ENCODE data around the gene HSPA14. TPM values are rescaled to one million over a fixed set of nuclear protein-coding genes. Genes with fewer than 3 reads are reported as not detected.
A peak's percentile ranks its signal among the peaks of the same experiment; 100 is the strongest.

HSPA14 gene
- total RNA-seq, 1 donor = 15.5 TPM

DNA sequence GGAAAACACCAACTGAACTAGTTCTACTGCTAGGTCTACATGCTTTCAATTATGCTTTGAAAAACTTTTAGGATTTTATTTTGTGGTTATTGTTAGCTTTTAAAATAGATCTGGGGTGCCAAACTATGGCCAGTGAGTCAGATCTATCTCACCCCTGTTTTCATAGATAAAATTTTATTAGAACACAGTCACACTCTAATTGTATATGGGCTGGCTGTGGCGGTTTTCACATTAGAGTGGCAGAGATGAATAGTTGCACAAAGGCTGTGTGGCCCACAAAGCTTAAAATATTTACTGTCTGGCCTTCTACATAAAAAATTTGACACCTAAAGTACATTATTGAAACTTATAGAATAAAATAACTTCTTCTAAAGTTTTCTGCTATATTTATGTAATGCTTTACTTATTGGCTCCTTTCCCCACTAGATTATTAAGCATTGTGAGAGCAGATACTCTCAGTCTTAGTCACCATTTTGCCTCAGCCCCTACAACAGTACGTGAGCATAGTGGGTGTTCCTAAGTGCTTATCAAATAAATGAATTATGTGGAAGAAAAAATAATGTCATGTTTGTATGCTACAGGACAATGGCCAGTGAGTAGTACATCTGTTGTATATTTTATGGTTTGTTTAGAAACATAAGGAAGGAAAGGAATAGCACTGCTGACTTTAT is 35.1 kb downstream of the HSPA14 start:
- TF ChIP-seq, protein P1, sequence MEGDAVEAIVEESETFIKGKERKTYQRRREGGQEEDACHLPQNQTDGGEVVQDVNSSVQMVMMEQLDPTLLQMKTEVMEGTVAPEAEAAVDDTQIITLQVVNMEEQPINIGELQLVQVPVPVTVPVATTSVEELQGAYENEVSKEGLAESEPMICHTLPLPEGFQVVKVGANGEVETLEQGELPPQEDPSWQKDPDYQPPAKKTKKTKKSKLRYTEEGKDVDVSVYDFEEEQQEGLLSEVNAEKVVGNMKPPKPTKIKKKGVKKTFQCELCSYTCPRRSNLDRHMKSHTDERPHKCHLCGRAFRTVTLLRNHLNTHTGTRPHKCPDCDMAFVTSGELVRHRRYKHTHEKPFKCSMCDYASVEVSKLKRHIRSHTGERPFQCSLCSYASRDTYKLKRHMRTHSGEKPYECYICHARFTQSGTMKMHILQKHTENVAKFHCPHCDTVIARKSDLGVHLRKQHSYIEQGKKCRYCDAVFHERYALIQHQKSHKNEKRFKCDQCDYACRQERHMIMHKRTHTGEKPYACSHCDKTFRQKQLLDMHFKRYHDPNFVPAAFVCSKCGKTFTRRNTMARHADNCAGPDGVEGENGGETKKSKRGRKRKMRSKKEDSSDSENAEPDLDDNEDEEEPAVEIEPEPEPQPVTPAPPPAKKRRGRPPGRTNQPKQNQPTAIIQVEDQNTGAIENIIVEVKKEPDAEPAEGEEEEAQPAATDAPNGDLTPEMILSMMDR (IDR thresholded peaks at IDR 0.05; ENCODE audit: insufficient read depth, low read depth, low read length) = no peak
- peak; percentile 6 for DNase-seq (ENCODE audit: low read depth)
- no peak overlapping the region for H3K4me3 ChIP-seq (ENCODE audit: low read depth, low read length)

DNA sequence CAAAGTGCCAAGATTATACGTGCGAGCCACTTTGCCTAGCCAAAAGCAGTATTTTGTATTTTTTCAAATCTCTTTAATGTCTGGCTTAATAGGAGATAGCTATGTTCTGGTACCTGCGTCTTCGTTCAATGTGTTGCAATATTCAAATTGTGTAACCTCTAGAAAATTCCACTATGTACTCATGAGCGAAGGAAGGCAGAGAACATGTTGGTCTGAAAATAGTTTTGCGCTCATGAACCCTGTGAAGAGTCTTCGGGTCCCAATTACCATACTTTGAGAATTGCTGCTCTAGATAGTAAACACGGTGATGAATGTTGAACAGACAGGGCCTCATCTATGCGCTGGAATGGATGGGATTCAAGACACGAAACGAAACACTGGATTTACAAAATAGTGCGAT is 37.8 kb downstream of the HSPA14 start:
- DNase-seq (ENCODE audit: low read depth) = no peak
- TF ChIP-seq, protein P1 (IDR thresholded peaks at IDR 0.05; ENCODE audit: insufficient read depth, low read depth, low read length) = no peak
- H3K4me3 ChIP-seq (ENCODE audit: low read depth, low read length) = no peak overlapping the region

DNA sequence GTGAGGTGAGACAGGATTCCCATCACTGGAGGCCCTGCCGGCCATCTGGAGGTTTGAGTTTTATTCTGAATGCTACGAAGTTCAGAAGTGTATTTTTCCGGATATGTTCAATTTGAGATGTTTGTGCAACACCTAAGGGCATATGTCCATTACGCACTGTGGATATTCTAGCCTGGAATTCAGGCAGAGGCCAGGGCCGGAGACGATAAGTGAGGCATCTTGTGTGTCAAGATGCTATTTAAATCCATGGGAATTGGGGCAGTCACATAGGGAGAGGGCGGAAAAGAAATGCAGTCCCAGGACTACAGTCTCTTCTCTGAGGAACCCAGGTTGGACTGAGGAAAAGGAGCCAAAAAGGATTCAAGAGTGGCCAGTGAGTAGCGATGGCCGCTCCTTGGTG is 38.7 kb downstream of the HSPA14 start:
- TF ChIP-seq, protein P1 (IDR thresholded peaks at IDR 0.05; ENCODE audit: insufficient read depth, low read depth, low read length) = no peak
- peak overlapping the region; percentile 93 for H3K4me3 ChIP-seq (ENCODE audit: low read depth, low read length)
- DNase-seq (ENCODE audit: low read depth) = no peak

DNA sequence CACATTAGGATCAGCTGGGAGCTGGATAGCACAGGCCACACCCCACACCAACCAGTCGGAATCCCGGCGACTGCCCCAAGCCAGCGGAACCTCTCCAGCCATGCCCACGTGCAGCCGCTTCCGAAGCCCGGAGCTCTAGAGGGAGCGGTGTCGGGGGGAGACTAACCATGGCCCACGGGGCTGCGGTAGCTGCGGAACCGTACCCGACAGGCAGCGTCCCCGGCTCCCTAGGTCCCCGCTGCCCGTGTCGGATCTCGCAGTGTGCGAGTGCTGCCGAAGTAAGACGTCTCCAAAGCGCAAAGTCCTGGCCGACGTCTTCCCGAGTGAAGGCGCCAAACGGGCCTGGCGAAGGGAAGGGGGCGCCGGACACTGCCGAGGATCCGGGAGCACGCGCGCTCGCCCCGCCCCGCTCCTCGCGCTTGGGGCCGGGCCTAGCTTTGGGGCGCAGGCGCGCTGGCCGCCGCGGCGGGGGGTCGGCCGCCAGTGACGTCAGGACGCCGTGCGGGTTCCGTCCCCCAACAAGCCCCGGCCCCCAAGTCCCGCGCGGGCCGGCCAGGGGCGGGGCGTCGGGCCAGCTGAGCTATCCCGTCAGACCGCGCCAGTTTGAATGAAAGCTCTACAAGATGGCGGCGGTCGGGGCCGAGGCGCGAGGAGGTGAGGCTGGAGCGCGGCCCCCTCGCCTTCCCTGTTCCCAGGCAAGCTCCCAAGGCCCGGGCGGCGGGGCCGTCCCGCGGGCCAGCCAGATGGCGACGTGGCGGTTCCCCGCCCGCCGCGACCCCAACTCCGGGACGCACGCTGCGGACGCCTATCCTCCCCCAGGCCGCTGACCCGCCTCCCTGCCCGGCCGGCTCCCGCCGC is 40.4 kb downstream of the HSPA14 start, which contains the start of gene SUV39H2:
Gene SUV39H2, plus strand, starts transcription at position 601 of the 858 bp plus-strand sequence. Its CDS starts 23 bp downstream, at position 624.
- TF ChIP-seq, protein P1 (IDR thresholded peaks at IDR 0.05; ENCODE audit: insufficient read depth, low read depth, low read length) = no peak
- H3K4me3 ChIP-seq (ENCODE audit: low read depth, low read length) = peak within 1 kb of the TSS; percentile 93
- DNase-seq (ENCODE audit: low read depth) = peak; percentile 96

DNA sequence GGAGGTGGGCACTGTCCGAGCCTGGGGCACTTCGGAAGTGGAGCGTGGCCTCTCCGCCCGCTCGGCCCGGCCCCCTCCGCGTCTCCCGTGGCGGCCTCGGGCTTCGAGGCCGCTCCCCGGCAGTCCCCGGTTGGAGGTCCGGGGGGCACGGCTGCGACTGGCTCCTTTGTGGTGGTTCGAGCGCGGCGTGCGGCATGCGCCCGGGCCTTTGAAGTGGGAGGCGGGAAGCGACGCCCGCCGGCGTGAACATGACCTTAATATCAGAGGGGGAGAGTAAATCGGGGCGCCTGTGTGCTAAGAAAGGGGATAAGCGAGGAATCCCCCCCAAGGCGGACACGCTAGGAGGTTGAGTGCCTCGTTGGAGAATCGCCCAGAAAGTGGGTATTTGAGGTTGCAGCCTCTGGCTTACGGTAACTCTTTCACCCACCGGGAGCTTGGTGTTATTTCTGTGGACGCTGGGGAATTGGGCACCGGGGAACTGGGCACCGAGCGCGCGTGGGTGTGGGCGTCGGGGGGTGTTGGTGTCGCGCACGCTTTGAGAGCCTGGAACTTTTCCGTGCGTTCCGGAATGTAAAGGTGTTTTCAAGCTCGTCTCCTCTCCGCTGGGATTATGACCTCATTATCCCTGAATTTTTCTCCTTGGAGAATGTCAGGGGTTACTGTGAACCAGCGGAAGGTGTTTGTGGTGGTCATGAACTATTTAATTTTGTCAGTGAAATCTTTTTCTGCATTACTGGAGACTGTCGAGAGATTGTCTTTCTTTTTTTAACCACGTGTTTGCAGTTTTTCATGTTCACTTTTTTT is 41.2 kb downstream of the HSPA14 start:
- peak overlapping the region; percentile 89 for H3K4me3 ChIP-seq (ENCODE audit: low read depth, low read length)
- DNase-seq (ENCODE audit: low read depth) = peak; percentile 18
- TF ChIP-seq, protein P1 (IDR thresholded peaks at IDR 0.05; ENCODE audit: insufficient read depth, low read depth, low read length) = no peak

DNA sequence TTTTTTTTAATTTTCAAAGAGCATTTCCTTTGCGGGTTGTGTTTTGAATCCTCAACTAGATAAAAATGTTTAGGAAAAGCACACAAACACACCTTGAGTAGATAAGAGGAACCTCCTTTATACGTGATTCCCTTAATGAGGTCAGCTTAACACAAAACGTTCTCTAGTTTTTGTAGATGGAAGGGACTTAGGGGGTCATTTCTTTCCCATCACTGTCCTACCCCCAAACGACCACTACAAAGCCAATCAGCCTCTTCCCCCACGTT is 41.8 kb downstream of the HSPA14 start:
- TF ChIP-seq, protein P1 (IDR thresholded peaks at IDR 0.05; ENCODE audit: insufficient read depth, low read depth, low read length) = no peak
- peak overlapping the region; percentile 89 for H3K4me3 ChIP-seq (ENCODE audit: low read depth, low read length)
- no peak for DNase-seq (ENCODE audit: low read depth)

All from fibroblast of villous mesenchyme (primary cell).